Neuron (in vitro differentiated cells): ENCODE results near the gene CRB2.
A peak's percentile ranks its signal among the peaks of the same experiment; 100 is the strongest.

Source experiments
- H2AFZ ChIP-seq: one replicate; pipeline ENCODE4 v1.6.1; 2013; ENCODE audit warnings: low read depth, mild to moderate bottlenecking, inconsistent platforms, low read length, moderate library complexity
- H3K27me3 ChIP-seq: one replicate; pipeline ENCODE4 v1.6.1; 2013; ENCODE audit warnings: low read length; ENCODE audit not compliant: insufficient read depth
- H3K36me3 ChIP-seq: one replicate; pipeline ENCODE4 v1.6.1; 2013; ENCODE audit warnings: low read length; ENCODE audit not compliant: insufficient read depth
- H3K4me1 ChIP-seq: one replicate; pipeline ENCODE4 v1.6.1; 2013; ENCODE audit warnings: low read length; ENCODE audit not compliant: insufficient read depth
- H3K4me3 ChIP-seq: 2 replicates; pipeline ENCODE4 v1.5.1; 2013; ENCODE audit warnings: mild to moderate bottlenecking, low read length, moderate library complexity
- H3K9me3 ChIP-seq: one replicate; pipeline ENCODE4 v1.6.1; 2013; ENCODE audit warnings: low read length

Gene CRB2

GRCh38 chr9:123357743-123358059 lies 1.7 kb downstream of the CRB2 start:
- H3K9me3 ChIP-seq = no peaks in the 10 kb centered on the region
- H3K36me3 ChIP-seq = peaks cover 4% of the 10 kb centered on the region
- no peak overlapping the region for H2AFZ ChIP-seq
- peaks cover 61% of the 10 kb centered on the region for H3K4me1 ChIP-seq
- H3K27me3 ChIP-seq = no peaks in the 10 kb centered on the region
- peak overlapping the region; percentile 86 for H3K4me3 ChIP-seq

DNA sequence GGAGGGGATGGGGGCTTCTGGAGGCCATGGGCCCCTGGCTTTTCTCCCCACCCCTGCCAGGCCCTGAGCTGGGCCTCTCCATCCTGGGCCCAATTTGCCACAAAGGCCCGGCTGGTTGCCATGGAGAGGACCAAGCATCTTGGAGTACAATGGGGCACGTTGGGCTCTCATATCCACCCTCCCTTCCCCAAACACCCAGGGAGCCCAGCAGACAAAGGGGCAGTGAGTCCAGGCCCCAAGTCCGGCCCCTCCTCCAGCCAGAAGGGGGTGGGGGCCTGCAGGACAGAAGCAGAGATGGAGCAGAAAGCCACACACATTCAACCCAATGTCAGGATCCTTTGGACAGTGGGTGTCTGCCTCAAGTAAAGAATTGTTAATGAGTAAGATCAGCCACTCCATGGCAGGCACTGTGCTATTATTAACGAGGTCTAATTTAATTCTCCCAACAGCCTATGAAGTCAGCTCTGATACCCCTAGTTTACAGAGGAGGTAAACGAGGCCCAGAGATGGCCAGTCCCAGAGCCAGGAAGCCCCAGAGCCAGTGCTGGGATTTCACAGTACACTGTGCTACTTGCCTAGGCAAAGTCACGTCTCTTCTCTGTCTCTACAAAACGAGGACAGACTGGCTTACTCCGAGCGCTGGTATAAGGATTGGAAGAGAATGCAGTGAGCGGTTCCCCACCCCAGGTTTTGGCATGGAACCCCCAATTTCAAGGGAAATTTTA lies 2.3 kb downstream of the CRB2 start:
- Histone ChIP-seq H3K4me3 (peak overlapping the region; percentile 86), H3K36me3 (peaks cover 11% of the 10 kb centered on the region)

DNA sequence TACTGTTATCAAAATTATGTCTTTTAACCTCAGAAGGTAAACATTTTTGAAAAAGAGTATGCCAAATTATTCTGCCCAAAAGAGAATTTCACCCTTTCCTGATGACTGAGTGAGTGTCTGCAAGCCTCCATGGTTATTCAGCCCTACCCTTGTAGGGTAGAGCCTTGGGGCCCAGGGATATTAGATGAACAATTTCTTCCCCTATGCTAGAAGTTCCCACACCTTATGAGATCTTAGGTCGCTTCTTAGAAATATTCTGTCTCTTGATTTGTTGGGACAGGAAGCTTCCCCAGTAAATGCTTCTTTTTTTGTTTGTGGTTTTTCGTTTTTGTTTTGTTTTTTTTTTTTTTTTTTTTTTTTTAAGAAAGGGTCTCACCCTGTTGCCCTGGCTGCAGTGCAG lies 3.1 kb downstream of the CRB2 start:
- peak overlapping the region; percentile 25 for H3K4me3 ChIP-seq
- no peak overlapping the region for H2AFZ ChIP-seq
- no peaks in the 10 kb centered on the region for H3K27me3 ChIP-seq
- no peaks in the 10 kb centered on the region for H3K9me3 ChIP-seq
- peaks cover 18% of the 10 kb centered on the region for H3K36me3 ChIP-seq
- H3K4me1 ChIP-seq = peaks cover 75% of the 10 kb centered on the region

More for the DNA sequence above, 2.3 kb downstream of the CRB2 start:
- Histone ChIP-seq H2AFZ (no peak overlapping the region), H3K27me3 (no peaks in the 10 kb centered on the region), H3K4me1 (peaks cover 67% of the 10 kb centered on the region), H3K9me3 (no peaks in the 10 kb centered on the region)

DNA sequence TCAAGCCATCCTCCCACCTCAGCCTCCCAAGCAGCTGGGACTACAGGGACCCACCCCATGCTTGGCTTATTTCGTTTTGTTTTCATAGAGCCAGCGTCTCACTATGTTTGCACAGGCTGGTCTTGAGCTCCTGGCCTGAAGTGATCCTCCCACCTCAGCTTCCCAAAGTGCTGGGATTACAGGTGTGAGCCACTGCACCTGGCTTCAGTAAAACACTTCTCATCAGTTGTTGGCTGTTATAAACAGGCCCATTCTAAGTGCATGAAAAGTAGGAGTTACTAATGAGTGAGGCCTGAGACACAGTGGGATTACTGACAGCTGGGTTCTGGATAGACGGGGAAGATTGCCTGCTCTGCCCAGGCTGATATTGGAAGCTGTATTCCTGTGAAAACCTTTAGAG lies 3.5 kb downstream of the CRB2 start:
- Histone ChIP-seq H3K27me3 (no peaks in the 10 kb centered on the region), H2AFZ (no peak overlapping the region), H3K9me3 (no peaks in the 10 kb centered on the region), H3K36me3 (peaks cover 21% of the 10 kb centered on the region), H3K4me1 (peaks cover 79% of the 10 kb centered on the region), H3K4me3 (peak overlapping the region; percentile 25)

DNA sequence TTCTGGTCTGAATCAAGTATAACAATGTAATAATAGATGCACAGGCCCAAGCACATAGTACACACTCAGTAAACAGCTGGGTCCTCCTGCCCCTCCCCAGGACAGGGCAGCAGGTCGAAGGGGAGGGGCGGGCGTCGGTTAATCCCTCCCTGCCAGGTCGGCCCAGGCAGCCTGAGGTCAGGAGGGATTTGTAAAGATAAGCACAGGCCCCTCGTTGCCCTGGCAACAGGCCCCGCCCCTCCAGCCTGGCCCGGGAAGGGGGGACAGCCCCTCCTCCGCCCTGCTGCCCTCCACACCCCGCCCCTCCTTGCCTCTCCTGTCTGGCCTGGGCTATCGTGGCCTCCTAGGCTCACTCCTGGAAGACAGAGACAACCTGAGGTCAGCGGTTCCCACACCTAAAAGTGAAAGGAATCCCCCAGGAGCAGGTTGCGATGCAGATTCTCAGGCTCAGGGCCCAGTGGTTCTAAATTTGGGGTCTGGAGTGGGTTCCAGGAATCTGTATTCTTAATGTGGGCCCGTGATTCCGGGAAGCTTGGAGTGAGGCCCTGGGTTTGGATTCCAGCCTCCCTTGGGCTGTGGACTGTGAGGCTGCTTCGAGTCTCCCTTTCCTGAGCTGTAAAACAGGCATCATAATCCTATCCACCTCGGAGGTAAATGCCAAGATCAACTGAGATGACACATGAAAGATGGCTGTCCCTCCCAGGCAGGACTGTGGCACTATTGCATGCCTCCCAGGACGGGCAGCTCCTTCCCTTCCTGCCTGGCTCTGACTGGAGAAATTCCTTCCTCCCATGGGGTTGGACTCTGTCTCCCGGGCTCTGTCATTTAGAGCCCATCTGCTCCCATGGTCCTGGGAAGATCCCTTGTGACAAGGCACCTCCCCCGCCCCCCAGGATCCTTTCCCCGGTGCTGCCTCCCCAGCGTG lies 4.4 kb downstream of the CRB2 start:
- Histone ChIP-seq H3K4me3 (peak overlapping the region; percentile 32), H2AFZ (no peak overlapping the region), H3K9me3 (no peaks in the 10 kb centered on the region), H3K36me3 (peaks cover 30% of the 10 kb centered on the region), H3K27me3 (no peaks in the 10 kb centered on the region), H3K4me1 (peaks cover 74% of the 10 kb centered on the region)

GRCh38 chr9:123361086-123361730 lies 5.2 kb downstream of the CRB2 start:
- H3K27me3 ChIP-seq = no peaks in the 10 kb centered on the region
- no peak overlapping the region for H3K4me3 ChIP-seq
- H2AFZ ChIP-seq = no peak overlapping the region
- H3K36me3 ChIP-seq = peaks cover 37% of the 10 kb centered on the region
- H3K9me3 ChIP-seq = no peaks in the 10 kb centered on the region
- peaks cover 70% of the 10 kb centered on the region for H3K4me1 ChIP-seq

- H3K9me3 ChIP-seq = no peaks in the 10 kb centered on the region
- no peak overlapping the region for H2AFZ ChIP-seq
- no peak overlapping the region for H3K4me3 ChIP-seq
- H3K36me3 ChIP-seq = peaks cover 40% of the 10 kb centered on the region
- H3K27me3 ChIP-seq = no peaks in the 10 kb centered on the region
- peaks cover 68% of the 10 kb centered on the region for H3K4me1 ChIP-seq
These were observed 5.9 kb downstream of the CRB2 start for GRCh38 chr9:123361731-123362510.

DNA sequence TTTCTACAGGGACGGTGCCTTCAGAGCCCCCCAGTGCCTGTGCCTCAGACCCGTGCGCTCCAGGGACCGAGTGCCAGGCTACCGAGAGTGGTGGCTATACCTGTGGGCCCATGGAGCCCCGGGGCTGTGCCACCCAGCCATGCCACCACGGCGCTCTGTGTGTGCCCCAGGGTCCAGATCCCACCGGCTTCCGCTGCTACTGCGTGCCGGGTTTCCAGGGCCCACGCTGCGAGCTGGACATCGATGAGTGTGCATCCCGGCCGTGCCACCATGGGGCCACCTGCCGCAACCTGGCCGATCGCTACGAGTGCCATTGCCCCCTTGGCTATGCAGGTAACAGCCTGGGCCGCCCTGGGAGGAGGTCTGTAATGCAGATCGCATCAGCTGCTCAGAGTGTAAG lies 6.9 kb downstream of the CRB2 start:
- H3K9me3 ChIP-seq = no peaks in the 10 kb centered on the region
- no peak overlapping the region for H2AFZ ChIP-seq
- H3K27me3 ChIP-seq = no peaks in the 10 kb centered on the region
- no peak overlapping the region for H3K4me3 ChIP-seq
- H3K36me3 ChIP-seq = peaks cover 45% of the 10 kb centered on the region
- peaks cover 64% of the 10 kb centered on the region for H3K4me1 ChIP-seq

DNA sequence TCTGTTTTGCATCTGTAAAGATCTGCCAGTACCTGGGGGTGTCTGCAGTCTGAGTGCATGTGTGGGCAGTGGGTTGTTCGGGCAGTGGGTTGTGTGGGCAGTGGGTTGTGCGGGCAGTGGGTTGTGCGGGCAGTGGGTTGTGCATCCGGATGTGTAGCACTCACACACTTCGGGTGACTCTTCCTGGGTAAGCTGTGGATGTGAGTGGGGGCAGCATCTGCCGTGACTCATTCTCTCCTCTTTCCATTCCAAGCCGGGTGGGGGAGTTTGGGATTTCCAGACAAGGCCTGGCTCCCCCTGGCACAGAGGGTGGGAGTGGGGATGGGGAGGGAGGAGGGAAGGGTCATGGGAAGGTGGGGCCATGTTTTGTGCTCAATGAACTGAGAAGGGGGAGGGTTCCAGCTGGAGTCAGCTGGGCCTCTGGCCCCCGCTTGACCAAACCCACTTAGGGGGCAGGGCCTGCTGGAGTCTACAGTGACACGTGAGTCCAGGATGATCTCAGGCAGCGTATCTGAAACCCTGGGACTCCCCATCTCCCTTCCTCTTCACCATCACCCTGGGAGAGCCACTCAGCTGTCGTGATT lies 8.3 kb downstream of the CRB2 start:
- H3K4me1 ChIP-seq = peaks cover 53% of the 10 kb centered on the region
- no peaks in the 10 kb centered on the region for H3K9me3 ChIP-seq
- no peak overlapping the region for H2AFZ ChIP-seq
- peaks cover 60% of the 10 kb centered on the region for H3K36me3 ChIP-seq
- no peak overlapping the region for H3K4me3 ChIP-seq
- H3K27me3 ChIP-seq = no peaks in the 10 kb centered on the region

DNA sequence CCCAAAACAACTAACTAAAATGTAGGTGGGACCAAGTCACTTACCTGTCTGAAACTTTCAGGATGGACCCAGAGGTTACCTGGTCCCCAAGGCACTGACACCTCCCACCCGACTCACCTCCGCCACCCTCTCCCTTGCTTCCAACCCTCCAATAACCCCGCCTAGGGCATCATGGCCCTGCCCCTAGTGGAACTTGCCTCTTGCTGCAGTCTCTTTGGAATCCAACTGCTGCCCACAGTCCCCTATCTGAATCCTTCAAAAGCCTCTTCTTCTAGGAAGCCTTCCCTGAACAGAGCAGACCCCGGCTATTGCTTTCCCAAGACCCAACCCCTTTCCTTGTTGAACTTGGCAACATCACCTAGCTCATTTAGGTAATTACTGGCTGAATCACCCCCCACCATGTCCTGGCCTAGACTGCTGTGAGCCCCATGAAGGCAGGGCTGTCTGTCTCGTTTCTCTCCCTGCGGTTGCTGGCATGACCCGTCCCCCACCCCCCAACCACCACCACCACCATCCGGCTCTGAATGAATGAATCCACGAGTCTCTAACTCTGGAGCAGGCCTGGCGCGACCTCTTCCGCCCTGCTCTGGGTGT lies 9.4 kb downstream of the CRB2 start:
- H2AFZ ChIP-seq = no peak overlapping the region
- no peaks in the 10 kb centered on the region for H3K27me3 ChIP-seq
- peaks cover 44% of the 10 kb centered on the region for H3K4me1 ChIP-seq
- no peak overlapping the region for H3K4me3 ChIP-seq
- peaks cover 70% of the 10 kb centered on the region for H3K36me3 ChIP-seq
- H3K9me3 ChIP-seq = no peaks in the 10 kb centered on the region

GRCh38 chr9:123365881-123366528 lies 10.0 kb downstream of the CRB2 start:
- Histone ChIP-seq H3K36me3 (peaks cover 76% of the 10 kb centered on the region), H3K4me3 (no peak overlapping the region), H3K27me3 (no peaks in the 10 kb centered on the region)

DNA sequence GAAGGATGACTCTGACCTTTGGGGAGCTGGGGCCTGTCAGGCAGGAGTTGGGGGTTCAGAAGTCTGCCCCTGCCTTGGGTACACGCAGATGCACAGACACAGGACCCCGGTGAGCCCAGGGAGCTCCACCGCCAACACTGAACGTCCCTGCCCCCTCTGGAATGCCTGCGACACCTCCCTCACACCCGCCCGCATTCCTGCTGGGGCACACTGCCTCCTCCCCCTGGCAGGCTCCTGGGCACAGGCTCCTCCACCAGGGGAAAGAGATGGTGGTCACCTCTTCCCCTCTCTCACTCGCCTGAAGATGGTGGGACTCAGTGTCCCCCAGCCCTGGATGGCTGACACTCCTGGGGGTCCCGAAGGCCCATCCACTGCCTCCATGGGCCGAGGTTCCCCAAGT lies 12.0 kb downstream of the CRB2 start:
- Histone ChIP-seq H3K4me1 (peaks cover 31% of the 10 kb centered on the region), H3K27me3 (no peaks in the 10 kb centered on the region), H3K9me3 (no peaks in the 10 kb centered on the region), H2AFZ (no peak overlapping the region), H3K36me3 (peaks cover 88% of the 10 kb centered on the region), H3K4me3 (no peak overlapping the region)

More at GRCh38 chr9:123365881-123366528, 10.0 kb downstream of the CRB2 start:
- H3K9me3 ChIP-seq = no peaks in the 10 kb centered on the region
- H3K4me1 ChIP-seq = peaks cover 37% of the 10 kb centered on the region
- H2AFZ ChIP-seq = no peak overlapping the region
